Activated B cell treated with CpG ODN at 0.5 μM for 24 hours (primary cell): Measurements from ENCODE around the gene MPZL3. TPM values are rescaled to one million over a fixed set of nuclear protein-coding genes. Genes with fewer than 3 reads are reported as not detected.

Experiments used
- ATAC-seq: fragments of 200-7000 bp; cut with Tn5 transposase; one replicate; pipeline ENCODE4 v1.10.0; 2021; ENCODE audit warnings: low read depth, mild to moderate bottlenecking, moderate library complexity
- CTCF ChIA-PET: fragments of 350-600 bp; sonication (Branson Sonifier 250); formaldehyde crosslinking; loops from one replicate; lab custom pipeline; 2021; ENCODE audit warnings: antibody characterized with exemption; lab: Charles Lee
- POLR2A ChIA-PET: fragments of 350-600 bp; sonication (Branson Sonifier 250); formaldehyde crosslinking; loops from one replicate; lab custom pipeline; 2021; ENCODE audit warnings: antibody characterized with exemption; lab: Charles Lee
- DNase-seq: peaks from one replicate; pipeline ENCODE4 v3.0.0; 2022
- H3K27ac Mint-ChIP-seq: one replicate; pipeline ENCODE4 v1.8.0; 2020; ENCODE audit warnings: mixed read lengths
- H3K27me3 Mint-ChIP-seq: one replicate; pipeline ENCODE4 v1.8.0; 2021; ENCODE audit warnings: mixed read lengths
- H3K36me3 Mint-ChIP-seq: one replicate; pipeline ENCODE4 v1.8.0; 2021; ENCODE audit warnings: low read depth, mixed read lengths
- H3K4me1 Mint-ChIP-seq: one replicate; pipeline ENCODE4 v1.8.0; 2021; ENCODE audit warnings: mixed read lengths
- H3K4me3 Mint-ChIP-seq: one replicate; pipeline ENCODE4 v1.8.0; 2020; ENCODE audit warnings: mild to moderate bottlenecking, mixed read lengths
- H3K9me3 Mint-ChIP-seq: one replicate; pipeline ENCODE4 v1.8.0; 2020; ENCODE audit warnings: mixed read lengths
- CTCF ChIP-seq: fragments of 200-600 bp; IDR thresholded peaks from one replicate; pipeline ENCODE4 v1.8.0; 2022; ENCODE audit warnings: antibody characterized with exemption, mild to moderate bottlenecking
- intact Hi-C: fragments of 100-400 bp; cut with micrococcal nuclease; formaldehyde crosslinking; loops from one replicate; pipeline ENCODE4 v1.15.1; 2024
- total RNA-seq: library from RNA; stranded (reverse); gene quantifications from 2 replicates; pipeline ENCODE4 v1.2.3, GENCODE V29; 2022

MPZL3 gene
- total RNA-seq, 1 donor from 2014 or later: 2.9 TPM

- Mint-ChIP-seq H3K4me3 (no peak overlapping the region), H3K9me3 (no peaks in the 10 kb centered on the region), H3K36me3 (no peaks in the 10 kb centered on the region), H3K27ac (no peak overlapping the region), H3K4me1 (peaks cover 51% of the 10 kb centered on the region), H3K27me3 (peaks cover 32% of the 10 kb centered on the region)
- CTCF ChIA-PET: interaction anchor here (0.6 to 1.4 kb wide), 2 partner anchors 26 to 793 kb away, joined by 3 to 5 read pairs; no protein-coding TSS in a partner anchor
- TF ChIP-seq CTCF: no peak
- DNase-seq (no peak), ATAC-seq (no peak)
- intact Hi-C loops: no loop called here
- POLR2A ChIA-PET: interaction anchor here (4.1 kb wide), 1 partner anchor 11 kb away, joined by 25 read pairs; no protein-coding TSS in a partner anchor
Measured at GRCh38 chr11:118223992-118224391, 28.2 kb downstream of the MPZL3 start.

- H3K9me3 Mint-ChIP-seq: no peaks in the 10 kb centered on the region
Measured at GRCh38 chr11:118223570-118223969, 28.6 kb downstream of the MPZL3 start.

GRCh38 chr11:118222437-118222836 lies 29.7 kb downstream of the MPZL3 start:
- no peak for ATAC-seq
- DNase-seq: no peak
- Mint-ChIP-seq H3K27ac (no peak overlapping the region), H3K4me3 (no peak overlapping the region), H3K4me1 (peaks cover 38% of the 10 kb centered on the region), H3K36me3 (no peaks in the 10 kb centered on the region), H3K9me3 (no peaks in the 10 kb centered on the region), H3K27me3 (peaks cover 41% of the 10 kb centered on the region)
- no peak for TF ChIP-seq CTCF
- ChIA-PET CTCF (interaction anchor here (0.6 kb wide), 1 partner anchor 69 kb away, joined by 3 read pairs; no protein-coding TSS in a partner anchor), POLR2A (no interaction called here)
- intact Hi-C loops: no loop called here

More at GRCh38 chr11:118223570-118223969, 28.6 kb downstream of the MPZL3 start:
- peaks cover 35% of the 10 kb centered on the region for H3K27me3 Mint-ChIP-seq
- peaks cover 47% of the 10 kb centered on the region for H3K4me1 Mint-ChIP-seq
- CTCF ChIA-PET: interaction anchor here (0.6 kb wide), 1 partner anchor 794 kb away, joined by 3 read pairs; no protein-coding TSS in a partner anchor
- DNase-seq (no peak), ATAC-seq (no peak)
- POLR2A ChIA-PET: interaction anchor here (4.1 kb wide), 1 partner anchor 10 kb away, joined by 25 read pairs; no protein-coding TSS in a partner anchor
- intact Hi-C loops: no loop called here
- no peak for TF ChIP-seq CTCF
- H3K27ac Mint-ChIP-seq: no peak overlapping the region
- H3K36me3 Mint-ChIP-seq: no peaks in the 10 kb centered on the region
- no peak overlapping the region for H3K4me3 Mint-ChIP-seq

- intact Hi-C loops: no loop called here
- TF ChIP-seq CTCF: no peak
- Mint-ChIP-seq H3K36me3 (no peaks in the 10 kb centered on the region), H3K27me3 (peaks cover 50% of the 10 kb centered on the region), H3K27ac (no peak overlapping the region), H3K4me3 (no peak overlapping the region), H3K9me3 (no peaks in the 10 kb centered on the region), H3K4me1 (peaks cover 36% of the 10 kb centered on the region)
- no peak for ATAC-seq
- POLR2A ChIA-PET: no interaction called here
- DNase-seq: no peak
- CTCF ChIA-PET: no interaction called here
Measured at GRCh38 chr11:118221419-118221818, 30.7 kb downstream of the MPZL3 start.

- ATAC-seq (no peak), DNase-seq (no peak)
- Mint-ChIP-seq H3K27ac (no peak overlapping the region), H3K36me3 (no peaks in the 10 kb centered on the region), H3K4me3 (no peak overlapping the region), H3K27me3 (peaks cover 50% of the 10 kb centered on the region), H3K9me3 (no peaks in the 10 kb centered on the region), H3K4me1 (peaks cover 36% of the 10 kb centered on the region)
- POLR2A ChIA-PET: no interaction called here
- TF ChIP-seq CTCF: no peak
- intact Hi-C loops: no loop called here
- CTCF ChIA-PET: no interaction called here
Measured at GRCh38 chr11:118219732-118220131, 32.4 kb downstream of the MPZL3 start.
